ENCODE results near the gene PHF10.

DNA sequence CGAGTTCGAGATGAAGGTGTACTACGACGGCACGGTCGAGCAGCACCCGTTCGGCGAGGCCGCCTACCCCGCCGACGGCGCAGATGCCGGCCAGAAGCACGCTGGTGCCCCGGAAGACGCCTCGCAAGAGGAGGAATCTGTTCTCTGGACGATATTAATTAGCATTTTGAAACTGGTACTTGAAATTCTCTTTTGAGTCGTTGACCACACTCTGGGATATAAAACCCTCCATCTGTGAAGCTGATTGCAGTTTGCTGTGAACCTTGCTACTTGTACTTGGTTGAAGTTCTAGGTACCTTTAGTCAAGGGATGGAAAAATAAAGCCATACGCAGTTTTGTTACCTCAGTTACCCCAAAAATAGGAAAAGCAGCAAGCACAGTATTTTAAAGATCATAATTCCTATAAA is 21.5 kb downstream of the PHF10 start:
- TF ChIP-seq, protein P1, sequence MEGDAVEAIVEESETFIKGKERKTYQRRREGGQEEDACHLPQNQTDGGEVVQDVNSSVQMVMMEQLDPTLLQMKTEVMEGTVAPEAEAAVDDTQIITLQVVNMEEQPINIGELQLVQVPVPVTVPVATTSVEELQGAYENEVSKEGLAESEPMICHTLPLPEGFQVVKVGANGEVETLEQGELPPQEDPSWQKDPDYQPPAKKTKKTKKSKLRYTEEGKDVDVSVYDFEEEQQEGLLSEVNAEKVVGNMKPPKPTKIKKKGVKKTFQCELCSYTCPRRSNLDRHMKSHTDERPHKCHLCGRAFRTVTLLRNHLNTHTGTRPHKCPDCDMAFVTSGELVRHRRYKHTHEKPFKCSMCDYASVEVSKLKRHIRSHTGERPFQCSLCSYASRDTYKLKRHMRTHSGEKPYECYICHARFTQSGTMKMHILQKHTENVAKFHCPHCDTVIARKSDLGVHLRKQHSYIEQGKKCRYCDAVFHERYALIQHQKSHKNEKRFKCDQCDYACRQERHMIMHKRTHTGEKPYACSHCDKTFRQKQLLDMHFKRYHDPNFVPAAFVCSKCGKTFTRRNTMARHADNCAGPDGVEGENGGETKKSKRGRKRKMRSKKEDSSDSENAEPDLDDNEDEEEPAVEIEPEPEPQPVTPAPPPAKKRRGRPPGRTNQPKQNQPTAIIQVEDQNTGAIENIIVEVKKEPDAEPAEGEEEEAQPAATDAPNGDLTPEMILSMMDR (IDR thresholded peaks at IDR 0.05): no peak
- TF ChIP-seq POLR2A (IDR thresholded peaks at IDR 0.05): no peak

All from lower leg skin (tissue), 3 donors.